Measurements from ENCODE around the gene TRIM34.
"Not testable (repeated sequence)": the region's sequence is repeated elsewhere in the genome, so short reads cannot be mapped to it uniquely, and the experiment has no call there.

TRIM34 gene

GRCh38 chr11:5688482-5688881 is 63.7 kb downstream of the TRIM34 start:
- no peak for DNase-seq

- no peak for DNase-seq
Observed at GRCh38 chr11:5689551-5689983, 64.8 kb downstream of the TRIM34 start, which contains the start of gene TRIM22. TRIM22 (plus strand) TSS chr11:5689790; CDS start chr11:5696233, 6,443 bp downstream.

- DNase-seq, result no peak
Observed at GRCh38 chr11:5690216-5690615, 65.4 kb downstream of the TRIM34 start.

GRCh38 chr11:5690736-5691135 is 65.9 kb downstream of the TRIM34 start:
- no peak for DNase-seq

- DNase-seq, result not testable (repeated sequence)
Observed at GRCh38 chr11:5691238-5691963, 66.6 kb downstream of the TRIM34 start.

- DNase-seq, result no peak
Observed at GRCh38 chr11:5691964-5692361, 67.2 kb downstream of the TRIM34 start.

All from NCI-H2081 treated with DMSO at 0.1 percent for 48 hours (cell line).